GM18499 (cell line): ENCODE results near the gene GPRIN3.
"Not testable (repeated sequence)": the region's sequence is repeated elsewhere in the genome, so short reads cannot be mapped to it uniquely, and the experiment has no call there.

Experiments used
- ATAC-seq: cut with Tn5 transposase; IDR thresholded peaks from one replicate; pipeline ENCODE4 v1.9.1; 2021; ENCODE audit warnings: moderate number of reproducible peaks; ENCODE audit not compliant: insufficient read depth, unreplicated experiment

GPRIN3 gene

GRCh38 chr4:89314291-89314690 lies 6.7 kb upstream of the GPRIN3 start:
- ATAC-seq: no peak

DNA sequence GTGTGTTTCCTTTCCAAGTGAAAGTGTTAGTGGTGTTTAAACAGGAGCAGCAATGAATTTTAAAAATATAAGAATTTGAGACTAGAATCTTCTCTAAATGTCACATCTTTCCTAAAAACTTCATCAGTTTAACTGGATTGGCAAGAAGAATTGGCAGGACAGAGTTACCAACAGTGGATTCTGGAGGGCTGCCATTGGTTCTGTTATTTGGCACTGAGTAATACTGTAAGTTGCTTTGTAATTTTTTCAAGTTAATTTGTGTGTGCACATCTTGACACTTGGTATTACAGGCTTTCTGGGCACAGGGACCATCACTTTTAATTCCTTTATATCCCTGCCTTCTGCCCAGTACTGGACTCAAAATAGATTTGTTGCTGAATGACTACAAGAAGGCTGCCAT lies 4.5 kb upstream of the GPRIN3 start:
- ATAC-seq: no peak

DNA sequence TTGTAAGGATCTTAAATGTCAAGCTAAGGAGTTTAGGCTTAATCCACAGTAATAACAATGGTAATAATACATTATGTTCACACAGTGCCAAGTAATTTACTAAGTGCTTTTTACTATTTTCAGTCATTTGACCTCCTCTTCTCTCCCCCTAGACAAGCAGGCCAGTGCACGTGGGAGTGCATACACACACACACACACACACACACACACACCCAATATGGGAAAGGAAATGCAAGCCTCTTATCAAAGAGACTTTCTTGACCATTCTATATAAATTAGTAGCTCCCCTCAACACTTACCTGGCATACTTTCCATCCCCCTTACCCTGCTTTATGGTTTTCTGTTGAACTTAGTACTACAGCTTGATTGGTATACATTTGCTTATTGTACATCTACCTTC lies 3.8 kb upstream of the GPRIN3 start:
- ATAC-seq: no peak

DNA sequence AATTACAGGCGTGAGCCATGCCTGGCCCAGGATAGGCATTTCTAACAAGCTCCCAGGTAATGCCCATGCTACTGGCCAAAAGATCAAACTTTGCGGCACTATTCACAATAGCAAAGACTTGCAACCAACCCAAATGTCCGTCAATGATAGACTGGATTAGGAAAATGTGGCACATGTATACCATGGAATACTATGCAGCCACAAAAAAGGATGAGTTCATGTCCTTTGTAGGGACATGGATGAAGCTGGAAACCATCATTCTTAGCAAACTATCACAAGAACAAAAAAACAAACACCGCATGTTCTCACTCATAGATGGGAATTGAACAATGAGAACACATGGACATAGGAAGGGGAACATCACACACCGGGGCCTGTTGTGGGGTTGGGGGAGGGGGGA lies 1.6 kb upstream of the GPRIN3 start:
- not testable (repeated sequence) for ATAC-seq

GRCh38 chr4:89308161-89308500 lies 531 bp upstream of the GPRIN3 start:
- ATAC-seq: no peak

DNA sequence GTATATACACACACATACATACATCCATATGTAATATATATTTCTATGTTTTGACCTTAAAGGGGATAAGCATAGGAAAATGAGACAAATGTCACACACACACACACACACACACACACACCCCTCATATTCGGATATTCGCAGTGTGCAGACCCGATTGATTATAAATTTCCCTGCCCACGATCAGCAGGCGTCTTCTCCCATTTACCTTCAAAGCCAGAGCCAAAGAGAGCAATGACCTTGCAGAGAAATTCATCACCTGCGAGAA lies 488 bp downstream of the GPRIN3 start:
- no peak for ATAC-seq

- ATAC-seq: no peak
Measured at GRCh38 chr4:89306486-89307177, 968 bp downstream of the GPRIN3 start.

DNA sequence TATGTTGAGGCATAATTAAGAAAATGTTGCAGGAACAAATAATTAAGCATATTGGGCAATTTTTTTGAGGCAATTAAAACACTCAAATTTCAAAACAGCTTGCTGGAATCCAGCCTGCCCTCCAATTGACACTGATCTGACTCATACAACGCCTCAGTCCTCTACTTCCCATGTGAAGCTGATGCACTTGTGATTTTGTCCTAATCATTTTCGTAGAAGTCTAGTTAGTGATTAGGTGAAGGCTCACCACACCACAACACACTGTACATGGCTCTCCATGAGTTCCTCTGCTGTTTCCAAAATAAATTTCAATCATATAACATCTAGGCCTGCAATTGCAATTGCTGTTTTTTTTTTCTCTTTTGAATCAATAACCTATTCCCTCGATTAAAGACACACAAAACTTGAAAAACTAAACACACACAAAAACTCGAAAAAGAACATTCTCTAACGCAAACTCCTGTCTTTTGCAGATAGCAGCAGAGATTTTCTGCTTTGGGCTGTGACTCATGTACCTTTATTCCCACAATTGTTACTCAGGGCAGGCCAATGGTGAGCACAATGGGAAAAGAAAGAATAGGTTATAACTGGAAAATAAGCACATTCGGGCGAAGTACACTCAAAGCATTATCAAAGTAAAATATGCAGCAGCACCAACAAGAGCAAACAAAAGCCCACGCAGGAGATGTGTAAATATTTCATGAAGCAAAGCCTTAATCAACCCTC lies 1.7 kb downstream of the GPRIN3 start:
- no peak for ATAC-seq

DNA sequence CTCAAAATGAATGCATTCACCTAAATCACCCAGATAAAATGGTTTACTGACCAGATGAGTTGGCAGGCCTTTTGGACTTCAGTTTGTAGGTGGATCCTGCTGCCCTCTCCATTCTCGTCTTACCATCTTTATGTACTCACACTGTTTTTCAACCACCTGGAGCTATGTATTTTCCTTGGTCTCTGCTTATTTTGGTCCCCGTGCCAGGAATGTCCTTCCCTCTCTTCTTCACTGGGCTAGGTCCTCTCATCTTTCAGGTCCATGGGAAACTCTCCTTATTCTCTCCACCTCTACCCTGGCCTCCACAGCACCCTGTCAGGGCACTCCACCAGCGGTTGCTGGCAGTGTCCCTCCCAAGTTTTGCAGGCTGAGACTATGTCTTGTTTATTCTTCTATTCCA lies 2.6 kb downstream of the GPRIN3 start:
- no peak for ATAC-seq

DNA sequence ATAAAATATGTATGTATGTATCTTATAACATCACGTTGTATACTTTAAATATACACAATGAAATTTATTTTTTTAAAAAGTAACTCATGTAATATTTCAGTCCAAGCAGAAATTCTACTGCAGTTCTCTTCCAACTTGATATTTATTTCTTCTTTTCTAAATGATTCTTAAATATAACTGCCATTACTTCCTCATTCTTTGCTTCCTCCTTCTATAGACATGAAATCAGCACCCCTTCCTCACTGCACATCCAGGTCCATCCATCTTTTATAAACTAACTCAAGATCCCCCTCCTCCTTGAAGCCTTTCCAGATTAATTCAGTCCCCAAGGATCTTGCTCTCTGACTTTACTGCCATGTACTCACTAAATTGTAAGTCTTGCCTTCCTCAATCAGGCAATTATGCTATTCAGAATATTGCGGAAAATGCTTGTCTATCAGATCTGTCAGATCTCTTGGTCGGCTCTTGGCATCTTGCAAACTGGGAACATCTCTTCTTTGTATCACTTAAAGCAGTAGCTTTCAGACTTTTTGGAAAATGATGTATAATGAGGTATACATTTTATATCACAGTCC lies 3.7 kb downstream of the GPRIN3 start:
- ATAC-seq: no peak

DNA sequence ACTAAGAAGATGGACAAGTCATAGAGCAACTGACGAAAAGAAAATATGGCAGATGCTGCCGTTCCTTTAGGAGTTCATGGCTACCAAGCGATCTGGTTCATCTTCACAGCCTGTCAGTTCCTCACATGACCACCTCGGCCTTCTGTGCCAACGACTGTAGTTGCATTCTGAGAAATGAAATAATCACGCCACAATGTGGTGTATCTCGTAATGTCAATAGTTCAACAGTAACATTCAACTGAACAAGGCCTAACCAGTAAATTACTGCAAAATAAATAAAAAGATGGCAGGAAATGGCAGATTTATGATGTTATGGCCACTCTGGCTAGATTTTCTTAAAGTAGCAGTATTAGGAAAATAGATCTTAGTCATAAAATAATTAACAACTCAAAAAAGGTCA lies 4.4 kb downstream of the GPRIN3 start:
- no peak for ATAC-seq

GRCh38 chr4:89301902-89302301 lies 5.7 kb downstream of the GPRIN3 start:
- no peak for ATAC-seq

- no peak for ATAC-seq
Measured at GRCh38 chr4:89301003-89301402, 6.6 kb downstream of the GPRIN3 start.

GRCh38 chr4:89300499-89300898 lies 7.1 kb downstream of the GPRIN3 start:
- no peak for ATAC-seq

- ATAC-seq: no peak
Measured at GRCh38 chr4:89300060-89300459, 7.5 kb downstream of the GPRIN3 start.

DNA sequence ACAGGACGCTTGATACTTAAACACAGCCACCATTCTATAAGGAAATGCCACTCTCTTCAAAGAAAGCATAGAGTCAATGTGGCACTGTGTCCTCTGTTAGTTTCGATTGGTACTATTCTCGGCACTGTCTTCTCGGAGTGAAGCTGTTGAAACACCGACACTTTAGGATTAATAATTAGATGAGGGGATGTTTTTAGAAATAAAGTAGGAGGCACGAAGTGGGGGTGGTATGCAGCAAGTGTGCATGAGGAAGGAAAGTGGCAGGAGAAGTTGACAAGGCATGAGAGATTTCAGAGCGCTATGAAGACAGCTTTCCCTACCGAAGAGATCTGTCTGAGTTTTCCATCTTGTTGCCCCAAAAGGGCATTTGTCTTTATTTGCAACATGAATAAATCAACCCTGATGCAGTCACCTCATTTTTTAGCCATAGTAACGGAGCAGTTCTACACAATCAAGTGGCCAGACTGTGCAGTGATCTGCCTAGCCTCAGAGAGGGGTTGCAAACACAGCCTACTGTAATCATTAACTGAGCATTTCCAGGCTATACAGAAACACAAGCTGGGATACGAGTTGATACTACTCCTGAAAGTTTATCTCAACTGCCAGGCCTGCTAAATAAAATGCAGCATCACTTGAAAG lies 8.3 kb downstream of the GPRIN3 start:
- no peak for ATAC-seq

- ATAC-seq: no peak
Measured at GRCh38 chr4:89298788-89299152, 8.8 kb downstream of the GPRIN3 start.

DNA sequence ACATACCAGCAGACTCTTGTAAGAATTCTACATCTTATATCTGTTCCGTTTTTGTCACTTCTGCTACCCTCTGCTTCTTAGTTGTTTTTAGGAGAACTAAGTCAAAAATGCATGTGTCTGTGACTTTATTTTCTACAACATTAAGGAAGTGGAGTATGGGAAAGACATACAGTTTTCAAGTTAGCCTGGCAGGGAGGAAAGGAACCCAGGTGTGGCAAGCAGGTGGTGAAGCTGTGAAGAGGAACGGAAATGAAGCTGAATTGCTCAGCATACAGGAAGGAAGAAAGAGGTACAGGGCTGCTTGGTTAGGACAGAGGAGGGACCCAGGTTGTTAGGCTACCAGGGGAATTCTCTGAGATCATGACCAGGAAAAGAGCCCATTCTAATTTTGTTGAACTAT lies 9.4 kb downstream of the GPRIN3 start:
- no peak for ATAC-seq

- ATAC-seq: no peak
Measured at GRCh38 chr4:89296896-89297295, 10.7 kb downstream of the GPRIN3 start.

DNA sequence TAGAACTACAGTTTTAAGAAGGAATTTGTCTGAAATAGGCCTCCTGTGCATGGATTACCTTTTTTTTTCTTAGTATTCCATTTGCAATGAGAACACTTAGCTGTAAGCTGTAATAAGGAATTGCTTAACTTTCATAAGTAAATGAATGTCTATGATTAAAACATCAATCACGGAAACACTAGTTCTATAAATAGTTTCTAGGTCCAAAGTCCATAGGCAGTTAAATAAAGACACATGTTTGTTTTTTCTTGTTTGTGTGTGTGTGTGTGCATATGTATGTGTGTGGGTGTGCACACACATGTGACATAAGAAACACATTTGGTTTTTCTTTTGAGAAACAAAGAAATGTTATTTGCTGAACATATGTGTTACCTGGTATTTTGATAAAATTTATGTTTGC lies 11.2 kb downstream of the GPRIN3 start:
- no peak for ATAC-seq

DNA sequence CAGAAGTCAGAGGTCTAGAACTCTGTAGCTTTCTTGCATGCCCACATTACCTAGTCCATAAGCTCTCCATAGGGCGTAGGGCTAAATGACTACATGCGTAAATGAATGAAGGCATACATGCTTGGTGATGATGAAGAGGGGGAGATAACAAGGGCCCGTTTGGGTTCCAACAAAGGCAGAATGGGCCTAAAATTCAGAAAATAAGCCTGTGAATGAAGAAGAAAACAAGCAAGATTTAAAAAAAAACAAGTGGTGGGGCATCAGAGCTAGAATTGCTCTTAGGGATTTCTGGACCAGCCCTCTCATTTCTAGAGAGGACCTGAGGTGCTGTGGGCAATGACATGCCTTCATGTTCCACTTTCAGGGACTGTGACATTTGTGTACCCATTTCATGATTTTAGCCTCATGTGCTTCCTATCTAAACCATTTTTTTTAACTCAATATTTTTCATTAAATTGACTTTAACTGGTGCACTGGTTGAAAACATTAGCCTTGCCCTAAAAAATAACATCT lies 12.1 kb downstream of the GPRIN3 start:
- no peak for ATAC-seq
